ENCODE results near the gene FZD10. TPM values are rescaled to one million over a fixed set of nuclear protein-coding genes. Genes with fewer than 3 reads are reported as not detected.
A peak's percentile ranks its signal among the peaks of the same experiment; 100 is the strongest.

The FZD10 gene
- total RNA-seq, 1 donor from 2014 or later = 5.1 TPM

GRCh38 chr12:130151846-130152245, 10.4 kb upstream of the FZD10 start:
- Histone ChIP-seq H3K4me3 (ENCODE audit: low read depth, low read length) (no peak overlapping the region), H3K27me3 (ENCODE audit: control insufficient read depth, insufficient read depth, low read length) (peaks cover 13% of the 10 kb centered on the region), H3K36me3 (ENCODE audit: control insufficient read depth, insufficient read depth, low read length) (no peaks in the 10 kb centered on the region)
- TF ChIP-seq CTCF (IDR thresholded peaks at IDR 0.05; ENCODE audit: insufficient read depth, low read length, poor library complexity, severe bottlenecking) = no peak
- no peak for DNase-seq (ENCODE audit: low read depth)

GRCh38 chr12:130152386-130152785, 9.9 kb upstream of the FZD10 start:
- TF ChIP-seq CTCF (IDR thresholded peaks at IDR 0.05; ENCODE audit: insufficient read depth, low read length, poor library complexity, severe bottlenecking) = no peak
- H3K36me3 ChIP-seq (ENCODE audit: control insufficient read depth, insufficient read depth, low read length) = no peaks in the 10 kb centered on the region
- H3K27me3 ChIP-seq (ENCODE audit: control insufficient read depth, insufficient read depth, low read length) = peaks cover 13% of the 10 kb centered on the region
- no peak overlapping the region for H3K4me3 ChIP-seq (ENCODE audit: low read depth, low read length)
- DNase-seq (ENCODE audit: low read depth) = no peak

DNA sequence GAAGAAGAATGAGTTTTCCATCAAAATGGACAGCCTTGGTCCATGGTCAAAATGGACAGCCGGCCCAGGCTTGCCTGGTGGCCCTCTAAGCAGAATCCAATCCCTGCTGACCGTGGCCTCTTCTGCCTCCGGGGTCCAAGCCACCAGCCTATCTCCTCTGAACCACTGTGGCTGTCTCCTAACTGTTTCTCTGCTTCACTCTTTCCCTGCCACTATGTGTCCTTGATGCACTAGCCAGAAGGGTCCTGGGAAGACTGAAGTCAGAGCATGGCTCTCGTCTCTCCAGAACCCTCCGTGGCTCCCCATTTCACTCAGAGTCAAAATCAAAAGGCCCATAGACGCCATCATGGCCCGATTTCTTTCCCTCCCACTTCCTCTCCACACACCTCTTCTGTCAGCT, 8.5 kb upstream of the FZD10 start:
- Histone ChIP-seq H3K4me3 (ENCODE audit: low read depth, low read length) (no peak overlapping the region), H3K27me3 (ENCODE audit: control insufficient read depth, insufficient read depth, low read length) (peaks cover 13% of the 10 kb centered on the region), H3K36me3 (ENCODE audit: control insufficient read depth, insufficient read depth, low read length) (no peaks in the 10 kb centered on the region)
- TF ChIP-seq CTCF (IDR thresholded peaks at IDR 0.05; ENCODE audit: insufficient read depth, low read length, poor library complexity, severe bottlenecking) = no peak
- no peak for DNase-seq (ENCODE audit: low read depth)

- no peak overlapping the region for H3K4me3 ChIP-seq (ENCODE audit: low read depth, low read length)
- peaks cover 13% of the 10 kb centered on the region for H3K27me3 ChIP-seq (ENCODE audit: control insufficient read depth, insufficient read depth, low read length)
- H3K36me3 ChIP-seq (ENCODE audit: control insufficient read depth, insufficient read depth, low read length) = no peaks in the 10 kb centered on the region
- DNase-seq (ENCODE audit: low read depth) = no peak
- TF ChIP-seq CTCF (IDR thresholded peaks at IDR 0.05; ENCODE audit: insufficient read depth, low read length, poor library complexity, severe bottlenecking) = no peak
Observed at GRCh38 chr12:130154276-130155070, 7.8 kb upstream of the FZD10 start.

DNA sequence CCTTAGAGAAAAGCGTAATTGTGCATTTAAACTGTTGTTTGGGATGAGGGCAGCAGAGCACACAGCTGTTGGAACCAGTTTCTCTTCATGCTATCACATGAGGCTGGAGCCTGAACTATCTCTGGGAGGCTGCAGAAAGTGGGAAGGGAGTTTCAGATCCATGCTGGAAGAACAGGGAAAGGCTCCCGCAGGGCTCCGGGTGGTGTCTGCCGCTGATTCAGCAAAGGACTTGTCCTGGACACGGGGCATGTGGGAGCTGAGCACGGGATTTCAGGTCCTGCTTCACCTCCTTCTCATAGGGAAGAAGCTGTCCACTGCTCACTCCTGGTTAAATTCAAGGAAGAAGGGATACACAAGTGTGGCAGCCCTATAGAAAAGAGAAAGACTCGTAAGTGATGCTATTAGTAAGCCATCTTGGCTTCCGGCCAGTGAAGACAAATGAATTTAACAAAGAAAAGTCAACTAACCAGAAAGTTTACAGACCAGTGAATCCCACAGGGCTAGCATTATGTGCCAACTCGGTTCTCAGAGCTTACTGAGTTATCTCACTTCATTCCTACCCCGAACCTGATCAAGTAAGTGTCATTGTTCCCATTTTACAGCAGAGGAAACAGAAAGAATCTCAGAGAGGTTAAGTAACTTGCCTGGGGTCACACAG, 6.7 kb upstream of the FZD10 start:
- DNase-seq (ENCODE audit: low read depth) = peak; percentile 42
- TF ChIP-seq CTCF (IDR thresholded peaks at IDR 0.05; ENCODE audit: insufficient read depth, low read length, poor library complexity, severe bottlenecking) = no peak
- peaks cover 17% of the 10 kb centered on the region for H3K27me3 ChIP-seq (ENCODE audit: control insufficient read depth, insufficient read depth, low read length)
- H3K4me3 ChIP-seq (ENCODE audit: low read depth, low read length) = no peak overlapping the region
- H3K36me3 ChIP-seq (ENCODE audit: control insufficient read depth, insufficient read depth, low read length) = no peaks in the 10 kb centered on the region
